Measurements from ENCODE around the gene ZNF273. TPM values are rescaled to one million over a fixed set of nuclear protein-coding genes. Genes with fewer than 3 reads are reported as not detected.
"Not testable (repeated sequence)": the region's sequence is repeated elsewhere in the genome, so short reads cannot be mapped to it uniquely, and the experiment has no call there.

The ZNF273 gene
- total and polyA plus RNA-seq, 8 donors, result 1.3 to 24.3 (median 6.9) TPM

DNA sequence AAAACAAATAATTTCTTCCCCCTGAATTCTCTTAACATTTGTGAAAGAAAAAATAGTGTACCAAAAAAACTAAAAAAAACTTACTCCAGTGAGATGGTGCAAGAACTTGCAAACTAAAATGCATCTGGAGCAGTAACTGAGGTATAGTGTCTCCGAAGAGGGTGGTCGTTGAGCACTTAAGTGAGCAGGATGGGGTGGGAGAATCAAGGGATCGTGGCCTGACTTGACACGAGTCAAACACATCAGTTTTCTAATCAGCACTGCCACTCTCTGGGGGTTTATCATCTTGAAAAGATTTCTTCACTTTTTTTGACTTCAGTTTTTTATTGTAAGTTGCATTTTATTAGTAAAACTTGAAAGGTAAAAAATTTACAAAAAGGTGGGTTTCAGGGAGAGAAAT lies 2.5 kb downstream of the ZNF273 start:
- H3K36me3 ChIP-seq, result no peaks in the 10 kb centered on the region
- peaks cover 0 to 37% (median 18%) of the 10 kb centered on the region in 4 donors for H3K4me1 ChIP-seq
- TF ChIP-seq POLR2AphosphoS5 (IDR thresholded peaks at IDR 0.05) (no peak), EP300 (IDR thresholded peaks at IDR 0.05) (no peak), CTCF (IDR thresholded peaks at IDR 0.05) (no peak), POLR2A (IDR thresholded peaks at IDR 0.05) (no peak)
- H3K4me3 ChIP-seq, result no peak overlapping the region
- 68 to 88% (median 81%) methylated on average over 4 of the region's 4 CpGs for WGBS, 5 donors
- intact Hi-C loops (cut with DNase I; ENCODE audit: low total_unique reads), result no loop called here
- H3K27ac ChIP-seq, result no peak overlapping the region
- no peak for DNase-seq
- H3K27me3 ChIP-seq, result no peaks in the 10 kb centered on the region
- H3K9me3 ChIP-seq, result no peaks in the 10 kb centered on the region

DNA sequence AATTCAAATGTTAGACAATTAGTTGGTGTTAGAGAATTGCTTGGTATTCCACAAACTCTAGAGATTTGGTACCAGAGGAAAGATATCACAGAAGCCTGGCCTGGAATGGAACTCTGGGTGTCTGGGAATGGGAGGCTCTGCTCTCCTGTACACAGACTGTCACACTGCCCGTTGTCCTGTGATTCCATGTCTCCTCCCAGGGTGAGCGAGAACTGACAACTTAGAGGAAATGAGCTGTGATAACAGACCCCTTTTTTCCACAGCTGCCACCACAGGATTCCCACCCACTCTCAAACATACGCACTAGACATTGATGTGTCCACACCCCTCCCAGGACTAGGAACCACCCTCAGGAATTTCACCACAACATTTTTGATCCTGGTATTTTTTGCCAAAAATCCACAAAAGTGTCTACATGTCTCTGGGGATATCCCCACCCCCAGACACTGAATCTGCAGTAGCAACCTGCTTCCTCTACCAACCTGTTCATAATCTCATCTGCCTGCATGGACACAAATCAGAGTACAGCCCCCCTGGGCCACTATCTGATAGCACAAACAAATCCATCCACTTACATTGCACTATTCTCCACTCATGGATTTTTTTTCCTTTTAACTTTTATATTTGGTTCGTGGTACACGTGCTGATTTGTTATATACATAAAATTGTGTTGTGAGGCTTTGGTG lies 4.7 kb downstream of the ZNF273 start:
- DNase-seq, result peak in 1 of 2 donors; percentile 19
- Histone ChIP-seq H3K27ac (no peak overlapping the region), H3K4me1 (peaks cover 0 to 31% (median 13%) of the 10 kb centered on the region in 4 donors), H3K27me3 (no peaks in the 10 kb centered on the region), H3K4me3 (no peak overlapping the region), H3K36me3 (no peaks in the 10 kb centered on the region), H3K9me3 (no peaks in the 10 kb centered on the region)
- TF ChIP-seq CTCF (IDR thresholded peaks at IDR 0.05), result no peak
- no peak for TF ChIP-seq EP300 (IDR thresholded peaks at IDR 0.05)
- TF ChIP-seq POLR2A (IDR thresholded peaks at IDR 0.05), result no peak
- TF ChIP-seq POLR2AphosphoS5 (IDR thresholded peaks at IDR 0.05), result no peak
- 50 to 57% (median 53%) methylated on average over 5 of the region's 5 CpGs for WGBS, 5 donors
- intact Hi-C loops (cut with DNase I; ENCODE audit: low total_unique reads), result no loop called here

GRCh38 chr7:64908358-64908757 lies 5.3 kb downstream of the ZNF273 start:
- intact Hi-C loops (cut with DNase I; ENCODE audit: low total_unique reads), result no loop called here
- TF ChIP-seq POLR2A (IDR thresholded peaks at IDR 0.05), result no peak
- no peak for TF ChIP-seq CTCF (IDR thresholded peaks at IDR 0.05)
- no peak for TF ChIP-seq EP300 (IDR thresholded peaks at IDR 0.05)
- TF ChIP-seq POLR2AphosphoS5 (IDR thresholded peaks at IDR 0.05), result no peak
- H3K4me1 ChIP-seq, result peaks cover 0 to 31% (median 12%) of the 10 kb centered on the region in 4 donors

GRCh38 chr7:64914557-64914956 lies 11.5 kb downstream of the ZNF273 start:
- H3K36me3 ChIP-seq, result peaks cover 0 to 25% (median 17%) of the 10 kb centered on the region in 4 donors
- intact Hi-C loops (cut with DNase I; ENCODE audit: low total_unique reads), result no loop called here
- no peak for DNase-seq
- no peaks in the 10 kb centered on the region for H3K27me3 ChIP-seq
- TF ChIP-seq CTCF (IDR thresholded peaks at IDR 0.05) (no peak), EP300 (IDR thresholded peaks at IDR 0.05) (no peak), POLR2A (IDR thresholded peaks at IDR 0.05) (no peak), POLR2AphosphoS5 (IDR thresholded peaks at IDR 0.05) (no peak)
- no peak overlapping the region for H3K27ac ChIP-seq
- no peak overlapping the region for H3K4me3 ChIP-seq
- H3K4me1 ChIP-seq, result no peaks in the 10 kb centered on the region
- H3K9me3 ChIP-seq, result peaks cover 0 to 12% (median 6%) of the 10 kb centered on the region in 4 donors
- 92 to 98% (median 95%) methylated on average over 3 of the region's 3 CpGs for whole genome bisulfite sequencing, 5 donors

More at GRCh38 chr7:64908358-64908757, 5.3 kb downstream of the ZNF273 start:
- H3K9me3 ChIP-seq, result no peaks in the 10 kb centered on the region
- no peaks in the 10 kb centered on the region for H3K27me3 ChIP-seq
- H3K27ac ChIP-seq, result no peak overlapping the region
- no peak overlapping the region for H3K4me3 ChIP-seq
- 79 to 92% (median 86%) methylated on average over 2 of the region's 2 CpGs for WGBS, 5 donors
- H3K36me3 ChIP-seq, result no peaks in the 10 kb centered on the region
- no peak for DNase-seq

DNA sequence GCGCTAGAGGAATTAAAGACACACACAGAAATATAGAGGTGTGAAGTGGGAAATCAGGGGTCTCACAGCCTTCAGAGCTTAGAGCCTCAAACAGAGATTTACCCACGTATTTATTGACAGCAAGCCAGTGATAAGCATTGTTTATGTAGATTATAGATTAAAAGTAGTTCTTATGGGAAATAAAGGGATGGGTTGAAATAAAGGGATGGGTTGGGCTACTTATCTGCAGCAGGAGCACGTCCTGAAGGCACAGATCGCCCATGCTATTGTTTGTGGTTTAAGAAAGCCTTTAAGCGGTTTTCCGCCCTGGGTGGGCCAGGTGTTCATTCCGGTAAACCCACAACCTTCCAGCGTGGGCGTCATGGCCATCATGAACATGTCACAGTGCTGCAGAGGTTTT lies 12.2 kb downstream of the ZNF273 start:
- H3K4me1 ChIP-seq; H3K4me3 ChIP-seq; H3K27ac ChIP-seq; H3K27me3 ChIP-seq; intact Hi-C loops (cut with DNase I; ENCODE audit: low total_unique reads); DNase-seq: not testable (repeated sequence)
- Histone ChIP-seq H3K36me3 (peaks cover 0 to 32% (median 22%) of the 10 kb centered on the region in 4 donors), H3K9me3 (peaks cover 0 to 17% (median 6%) of the 10 kb centered on the region in 4 donors)
- WGBS, 5 donors, result 87 to 98% (median 92%) methylated on average over 9 of the region's 9 CpGs

- H3K4me1 ChIP-seq; H3K27ac ChIP-seq; H3K4me3 ChIP-seq; DNase-seq; H3K27me3 ChIP-seq; intact Hi-C loops (cut with DNase I; ENCODE audit: low total_unique reads): not testable (repeated sequence)
- H3K9me3 ChIP-seq, result peaks cover 8 to 84% (median 49%) of the 10 kb centered on the region in 4 donors
- peaks cover 4 to 56% (median 48%) of the 10 kb centered on the region in 4 donors for H3K36me3 ChIP-seq
- 94 to 99% (median 97%) methylated on average over 4 of the region's 4 CpGs for WGBS, 5 donors
These were observed 25.4 kb downstream of the ZNF273 start for GRCh38 chr7:64928252-64929187.

Measured in stomach (tissue), 9 donors.